PFSK-1 (cell line): ENCODE data around the gene ALDOA.

ENCODE experiments used
- FOXP2 ChIP-seq: optimal IDR thresholded peaks from 2 replicates; pipeline ENCODE3; 2011; ENCODE audit warnings: borderline replicate concordance, control low read depth, inconsistent platforms; ENCODE audit not compliant: insufficient read depth; ENCODE audit errors: extremely low read length, extremely low read depth
- POLR2AphosphoS5 ChIP-seq: IDR thresholded peaks from 2 replicates; pipeline ENCODE4 v1.6.1; 2012; ENCODE audit warnings: low read depth, mild to moderate bottlenecking, control low read depth, low read length, moderate library complexity
- SIN3A ChIP-seq: IDR thresholded peaks from 2 replicates; pipeline ENCODE4 v1.6.1; 2012; ENCODE audit warnings: mild to moderate bottlenecking, low read length, moderate library complexity, borderline replicate concordance; ENCODE audit not compliant: insufficient read depth
- TAF1 ChIP-seq: IDR thresholded peaks from 2 replicates; pipeline ENCODE4 v1.6.1; 2012; ENCODE audit warnings: low read length, control low read depth, borderline replicate concordance; ENCODE audit not compliant: insufficient read depth
- TF ChIP-seq, protein P1 (sequence below), 2 experiments: IDR thresholded peaks; 2 replicates each; pipeline versions ENCODE4 v1.6.1 to v1.8.0; 2011 to 2012; ENCODE audit warnings: low read depth in 2 of 2, low read length in 2 of 2, control low read depth in 1 of 2, inconsistent platforms in 1 of 2, mild to moderate bottlenecking in 1 of 2, moderate library complexity in 1 of 2; ENCODE audit not compliant: insufficient read depth in 1 of 2

Gene ALDOA

DNA sequence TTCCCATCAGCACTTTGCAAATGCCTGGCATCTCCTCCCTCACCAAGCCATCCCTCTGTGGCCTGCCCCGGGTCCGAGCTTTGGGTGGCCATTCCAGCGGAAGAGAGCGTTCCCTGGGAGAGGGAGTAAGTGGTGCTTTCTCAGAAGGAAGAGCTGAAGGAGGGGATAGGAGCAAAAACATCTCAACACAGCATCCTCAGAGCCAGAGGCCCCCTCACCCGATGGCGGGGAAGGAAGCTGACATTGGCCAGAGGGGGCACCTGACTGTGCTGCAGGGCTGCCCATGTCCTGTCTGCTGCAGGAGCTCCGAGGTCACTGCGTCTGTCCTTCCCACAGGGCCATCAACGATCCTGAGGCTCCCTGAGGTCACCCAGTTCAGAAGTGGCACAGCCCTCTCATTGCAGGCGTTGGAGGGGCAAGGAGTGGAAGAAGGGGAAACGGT, 34.1 kb upstream of the ALDOA start:
- no peak for TF ChIP-seq FOXP2
- TF ChIP-seq SIN3A = no peak
- TF ChIP-seq, protein P1, sequence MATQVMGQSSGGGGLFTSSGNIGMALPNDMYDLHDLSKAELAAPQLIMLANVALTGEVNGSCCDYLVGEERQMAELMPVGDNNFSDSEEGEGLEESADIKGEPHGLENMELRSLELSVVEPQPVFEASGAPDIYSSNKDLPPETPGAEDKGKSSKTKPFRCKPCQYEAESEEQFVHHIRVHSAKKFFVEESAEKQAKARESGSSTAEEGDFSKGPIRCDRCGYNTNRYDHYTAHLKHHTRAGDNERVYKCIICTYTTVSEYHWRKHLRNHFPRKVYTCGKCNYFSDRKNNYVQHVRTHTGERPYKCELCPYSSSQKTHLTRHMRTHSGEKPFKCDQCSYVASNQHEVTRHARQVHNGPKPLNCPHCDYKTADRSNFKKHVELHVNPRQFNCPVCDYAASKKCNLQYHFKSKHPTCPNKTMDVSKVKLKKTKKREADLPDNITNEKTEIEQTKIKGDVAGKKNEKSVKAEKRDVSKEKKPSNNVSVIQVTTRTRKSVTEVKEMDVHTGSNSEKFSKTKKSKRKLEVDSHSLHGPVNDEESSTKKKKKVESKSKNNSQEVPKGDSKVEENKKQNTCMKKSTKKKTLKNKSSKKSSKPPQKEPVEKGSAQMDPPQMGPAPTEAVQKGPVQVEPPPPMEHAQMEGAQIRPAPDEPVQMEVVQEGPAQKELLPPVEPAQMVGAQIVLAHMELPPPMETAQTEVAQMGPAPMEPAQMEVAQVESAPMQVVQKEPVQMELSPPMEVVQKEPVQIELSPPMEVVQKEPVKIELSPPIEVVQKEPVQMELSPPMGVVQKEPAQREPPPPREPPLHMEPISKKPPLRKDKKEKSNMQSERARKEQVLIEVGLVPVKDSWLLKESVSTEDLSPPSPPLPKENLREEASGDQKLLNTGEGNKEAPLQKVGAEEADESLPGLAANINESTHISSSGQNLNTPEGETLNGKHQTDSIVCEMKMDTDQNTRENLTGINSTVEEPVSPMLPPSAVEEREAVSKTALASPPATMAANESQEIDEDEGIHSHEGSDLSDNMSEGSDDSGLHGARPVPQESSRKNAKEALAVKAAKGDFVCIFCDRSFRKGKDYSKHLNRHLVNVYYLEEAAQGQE (IDR thresholded peaks at IDR 0.05; ENCODE audit: insufficient read depth in 1 of 2, low read depth in 2 of 2, low read length in 2 of 2) = no peak
- no peak for TF ChIP-seq TAF1
- no peak for TF ChIP-seq POLR2AphosphoS5

DNA sequence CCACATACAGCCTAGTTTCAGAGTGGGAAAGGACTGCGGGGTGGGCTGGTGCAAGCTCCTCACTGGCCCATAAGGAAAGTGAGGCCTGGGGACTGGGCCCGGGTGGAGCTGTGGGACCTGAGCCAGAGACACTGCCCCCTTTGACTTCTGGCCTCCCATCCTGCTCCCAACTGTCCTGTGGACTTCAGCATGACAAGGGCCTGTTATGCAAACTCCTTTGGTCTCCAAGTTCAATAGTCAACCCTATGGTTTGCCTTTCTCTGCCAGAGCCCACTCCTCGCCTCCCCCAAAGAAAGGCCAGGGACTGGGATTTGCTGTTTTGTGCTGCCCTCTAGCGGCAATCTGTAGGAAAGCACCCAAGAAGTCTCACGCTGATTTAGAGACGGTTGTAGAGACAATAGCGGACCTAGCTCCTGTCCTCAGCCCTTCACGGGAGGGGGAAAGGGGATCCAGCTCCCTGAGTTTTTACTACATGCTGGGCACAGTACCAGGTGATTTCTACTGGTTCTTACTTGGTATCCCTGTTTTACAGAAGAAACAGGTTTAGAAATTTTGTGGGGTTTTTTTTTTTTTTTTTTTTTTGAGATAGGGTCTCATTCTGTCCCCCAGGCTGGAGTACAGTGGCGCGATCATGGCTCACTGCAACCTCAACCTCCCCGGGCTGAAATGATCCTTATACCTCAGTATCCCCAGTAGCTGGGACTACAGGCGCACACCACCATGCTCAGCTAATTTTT, 33.3 kb upstream of the ALDOA start:
- TF ChIP-seq, protein P1 (IDR thresholded peaks at IDR 0.05; ENCODE audit: insufficient read depth in 1 of 2, low read depth in 2 of 2, low read length in 2 of 2) = peak in 1 of 2 experiments; percentile 47; a peak in 1 of 4 replicates
- TF ChIP-seq POLR2AphosphoS5 = no peak

DNA sequence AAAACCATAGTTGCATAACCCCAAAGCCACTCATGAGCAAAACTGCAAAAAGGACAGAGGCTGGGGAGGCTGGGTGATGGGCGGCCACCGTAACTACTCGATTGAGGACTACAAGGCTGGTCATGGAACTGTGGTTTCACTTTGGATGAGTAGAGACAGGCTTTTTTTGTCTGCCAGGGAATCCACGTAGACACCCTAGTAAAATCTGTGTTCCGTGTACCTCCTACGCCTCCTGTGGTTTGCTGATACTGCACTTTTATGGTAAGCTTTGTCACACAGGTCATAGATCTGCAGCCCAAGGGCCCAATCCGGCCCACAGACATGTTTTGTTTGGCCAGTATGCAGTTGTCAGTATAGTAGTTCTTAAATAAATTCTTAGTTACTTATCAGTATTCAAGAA, 32.3 kb upstream of the ALDOA start:
- no peak for TF ChIP-seq SIN3A

DNA sequence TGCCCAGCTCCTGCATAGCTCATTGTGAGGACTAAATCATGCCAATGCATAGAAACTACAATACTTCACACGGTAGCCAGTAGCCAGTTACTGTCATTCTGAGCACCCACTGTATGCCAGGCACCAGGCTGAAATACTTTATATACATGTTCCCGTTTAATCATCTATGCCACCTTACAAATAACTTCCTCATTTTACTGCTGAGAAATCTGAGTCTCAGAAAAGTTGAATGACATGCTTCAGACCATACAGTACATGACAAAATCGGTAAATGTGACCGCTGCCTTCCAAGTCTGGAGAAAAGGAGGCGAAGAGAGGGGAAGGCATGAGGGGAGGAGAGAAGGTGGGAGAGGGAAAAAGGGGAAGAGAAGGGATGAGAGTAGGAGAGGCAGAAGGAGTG, 25.3 kb upstream of the ALDOA start:
- TF ChIP-seq FOXP2 = no peak
- TF ChIP-seq, protein P1 (IDR thresholded peaks at IDR 0.05; ENCODE audit: insufficient read depth in 1 of 2, low read depth in 2 of 2, low read length in 2 of 2) = no peak
- TF ChIP-seq POLR2AphosphoS5 = no peak
- no peak for TF ChIP-seq SIN3A
- TF ChIP-seq TAF1 = no peak

DNA sequence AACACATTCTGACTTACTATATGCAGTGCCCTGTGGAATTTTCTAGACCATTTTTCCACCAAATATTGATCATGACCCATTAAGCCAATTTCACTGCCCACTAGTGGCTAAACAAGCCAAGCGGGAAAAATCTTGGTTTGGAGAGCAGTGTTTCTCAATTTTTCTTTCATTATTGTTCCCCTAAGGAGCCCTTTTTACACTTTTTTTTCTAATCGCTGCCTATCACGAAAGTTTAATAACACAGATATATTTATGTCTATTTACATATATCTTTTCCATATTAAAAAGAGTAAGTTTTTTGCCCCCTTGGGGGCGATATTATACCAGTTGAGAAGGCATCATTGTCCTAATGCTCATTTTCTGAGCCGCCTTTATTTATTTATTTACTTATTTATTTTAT, 23.7 kb upstream of the ALDOA start:
- TF ChIP-seq TAF1 (no peak), FOXP2 (no peak), SIN3A (no peak), POLR2AphosphoS5 (no peak)
- TF ChIP-seq, protein P1 (IDR thresholded peaks at IDR 0.05; ENCODE audit: insufficient read depth in 1 of 2, low read depth in 2 of 2, low read length in 2 of 2) = no peak
